ENCODE results near the gene GPR108. TPM values are rescaled to one million over a fixed set of nuclear protein-coding genes. Genes with fewer than 3 reads are reported as not detected.
"Not testable (repeated sequence)": the region's sequence is repeated elsewhere in the genome, so short reads cannot be mapped to it uniquely, and the experiment has no call there.

The GPR108 gene
- total and polyA plus RNA-seq, 8 donors = 51.0 to 81.7 (median 62.6) TPM

DNA sequence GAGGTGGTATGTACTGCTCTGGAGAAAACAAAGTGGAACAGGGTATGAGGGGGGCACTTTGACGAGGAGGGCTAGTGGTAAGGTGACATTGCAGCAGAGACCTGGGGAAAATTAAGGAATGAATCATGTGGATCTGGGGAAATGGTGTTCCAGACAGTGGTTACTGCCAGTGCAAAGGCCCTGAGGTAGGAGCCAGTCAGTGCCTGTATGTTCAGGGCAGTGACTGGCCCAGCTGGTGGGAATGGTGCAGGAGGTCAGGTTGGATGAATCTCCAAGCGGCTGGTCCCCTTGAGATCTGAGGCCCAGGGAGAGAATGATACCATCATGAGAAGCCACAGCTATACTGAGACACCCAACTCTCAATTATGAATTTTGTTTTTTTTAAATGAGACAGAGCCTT is 40.1 kb upstream of the GPR108 start:
- H3K9me3 ChIP-seq = no peaks in the 10 kb centered on the region
- TF ChIP-seq CTCF (IDR thresholded peaks at IDR 0.05) = no peak

DNA sequence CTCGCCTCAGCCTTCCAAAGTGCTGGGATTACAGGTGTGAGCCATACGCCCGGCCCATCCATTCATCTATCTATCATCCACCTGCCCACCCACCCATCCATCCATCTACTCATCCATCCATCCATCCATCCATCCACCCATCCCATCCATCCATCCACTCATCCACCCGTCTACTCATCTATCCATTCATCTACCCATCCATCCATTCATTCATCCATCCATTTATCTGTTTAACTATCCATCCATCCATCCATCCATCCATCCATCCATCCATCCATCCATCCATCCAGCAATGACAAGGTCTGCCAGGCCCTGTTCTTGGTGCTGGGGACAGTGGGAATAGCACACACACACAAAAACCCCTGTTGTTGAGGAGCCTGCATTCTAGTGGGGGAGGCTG is 39.6 kb upstream of the GPR108 start:
- Histone ChIP-seq H3K27ac (no peak overlapping the region), H3K4me1 (peaks cover 7 to 53% of the 10 kb centered on the region in 2 donors), H3K36me3 (peaks cover 0 to 5% of the 10 kb centered on the region in 2 donors), H3K4me3 (no peak overlapping the region), H3K27me3 (no peaks in the 10 kb centered on the region), H3K9me3 (no peaks in the 10 kb centered on the region)
- ATAC-seq (no peak), DNase-seq (no peak)
- TF ChIP-seq CTCF (IDR thresholded peaks at IDR 0.05) = no peak
- intact Hi-C loops (cut with DNase I) = no loop called here

More for the DNA sequence above, 40.1 kb upstream of the GPR108 start:
- intact Hi-C loops (cut with DNase I) = no loop called here
- Histone ChIP-seq H3K4me3 (no peak overlapping the region), H3K27me3 (no peaks in the 10 kb centered on the region), H3K4me1 (peaks cover 7 to 52% of the 10 kb centered on the region in 2 donors), H3K27ac (no peak overlapping the region), H3K36me3 (peaks cover 0 to 5% of the 10 kb centered on the region in 2 donors)
- ATAC-seq (no peak), DNase-seq (no peak)

GRCh38 chr19:6776045-6776444 is 38.7 kb upstream of the GPR108 start:
- H3K9me3 ChIP-seq; H3K27ac ChIP-seq; ATAC-seq; H3K27me3 ChIP-seq; DNase-seq; H3K4me3 ChIP-seq; intact Hi-C loops (cut with DNase I); H3K36me3 ChIP-seq: not testable (repeated sequence)
- peaks cover 3 to 52% of the 10 kb centered on the region in 2 donors for H3K4me1 ChIP-seq

DNA sequence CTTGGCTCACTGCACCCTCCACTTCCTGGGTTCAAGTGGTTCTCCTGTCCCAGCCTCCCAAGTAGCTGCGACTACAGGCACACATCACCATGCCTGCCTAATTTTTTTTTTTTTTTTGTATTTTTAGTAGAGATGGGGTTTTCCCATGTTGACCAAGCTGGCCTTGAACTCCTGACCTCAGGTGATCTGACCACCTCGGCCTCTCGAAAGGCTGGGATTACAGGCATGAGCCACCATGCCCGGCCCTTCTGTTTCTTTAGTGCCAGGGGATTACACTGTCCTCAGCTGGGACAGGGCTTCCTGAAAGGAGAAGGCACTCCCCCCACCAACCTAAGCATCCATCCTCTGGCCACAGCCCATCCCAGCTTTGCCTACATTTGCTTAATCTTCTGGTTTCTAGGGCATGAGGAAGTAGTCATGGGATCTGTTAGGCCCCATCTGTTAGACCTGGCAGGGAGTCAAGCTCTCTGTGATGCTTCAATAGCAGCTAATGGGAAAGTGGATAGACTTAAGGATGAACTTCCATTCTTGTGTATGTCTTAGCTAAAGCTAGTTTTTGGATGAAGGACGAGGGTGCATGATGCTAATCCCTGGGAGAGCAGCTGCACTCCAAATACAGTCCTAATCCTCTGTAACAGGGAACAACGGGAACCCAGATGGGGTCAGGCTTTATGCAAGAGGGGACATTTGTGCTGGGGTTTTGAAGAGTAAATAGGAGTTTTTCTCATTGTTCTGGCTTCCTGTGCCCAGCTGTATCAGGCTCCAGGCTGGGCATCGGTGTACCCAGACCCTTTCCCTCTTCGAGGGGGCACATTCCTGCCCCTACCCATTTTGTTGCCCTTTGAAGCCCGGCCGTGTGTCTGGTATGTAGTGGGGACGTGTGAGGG is 37.7 kb upstream of the GPR108 start:
- ATAC-seq (no peak), DNase-seq (peak in 2 of 4 donors; percentile 43 to 64)

DNA sequence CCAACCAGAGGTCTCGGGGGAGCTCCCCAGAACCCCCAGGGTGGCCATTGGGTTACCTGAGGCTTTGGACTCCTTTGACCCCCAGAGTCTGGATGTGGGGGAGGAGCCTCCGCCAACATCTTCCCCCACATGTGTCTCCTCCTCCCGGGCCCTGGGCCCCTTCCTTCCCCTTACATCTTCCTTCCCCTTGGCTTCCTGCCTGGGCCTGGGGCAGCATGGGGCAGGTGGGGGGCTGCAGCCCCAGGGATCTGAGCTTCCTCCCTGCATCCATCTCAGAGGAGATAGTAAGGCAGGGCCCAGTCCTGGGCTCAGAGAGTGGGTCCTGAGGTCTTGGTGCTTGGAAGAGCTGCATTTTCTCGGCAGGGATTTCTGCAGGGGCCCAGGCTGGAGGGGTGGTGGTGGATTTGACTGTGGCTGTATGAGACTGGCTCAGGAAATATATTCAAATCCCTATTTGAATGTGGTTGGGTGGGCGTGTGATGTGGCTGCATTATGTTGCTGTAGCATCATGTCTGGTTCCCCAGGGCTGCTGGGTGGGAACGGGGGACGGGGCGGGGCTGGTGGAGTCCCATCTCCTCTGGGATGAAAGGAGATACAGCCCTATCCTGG is 36.0 kb upstream of the GPR108 start:
- Histone ChIP-seq H3K4me3 (peak overlapping the region; percentile 32 to 90), H3K27ac (peak overlapping the region in 1 of 2 donors; percentile 89), H3K4me1 (peaks cover 0 to 49% of the 10 kb centered on the region in 2 donors), H3K36me3 (peaks cover 0 to 5% of the 10 kb centered on the region in 2 donors), H3K9me3 (no peaks in the 10 kb centered on the region), H3K27me3 (no peaks in the 10 kb centered on the region)
- intact Hi-C loops (cut with DNase I) = no loop called here
- peak; percentile 61 for ATAC-seq
- no peak for TF ChIP-seq CTCF (IDR thresholded peaks at IDR 0.05)
- peak in 2 of 4 donors; percentile 67 to 90 for DNase-seq

More for the DNA sequence above, 37.7 kb upstream of the GPR108 start:
- Histone ChIP-seq H3K4me1 (peaks cover 0 to 42% of the 10 kb centered on the region in 2 donors), H3K27ac (peak overlapping the region in 1 of 2 donors; percentile 89), H3K27me3 (no peaks in the 10 kb centered on the region), H3K9me3 (no peaks in the 10 kb centered on the region), H3K36me3 (peaks cover 0 to 5% of the 10 kb centered on the region in 2 donors), H3K4me3 (peak overlapping the region in 1 of 2 donors; percentile 90)
- intact Hi-C loops (cut with DNase I) = no loop called here
- no peak for TF ChIP-seq CTCF (IDR thresholded peaks at IDR 0.05)

Data from left lung (tissue), 10 donors.